Hepatocyte (in vitro differentiated cells): Measurements from ENCODE around the gene RECK. TPM values are rescaled to one million over a fixed set of nuclear protein-coding genes. Genes with fewer than 3 reads are reported as not detected.
A peak's percentile ranks its signal among the peaks of the same experiment; 100 is the strongest.

Experiments
- DNase-seq: peaks from one replicate; pipeline ENCODE4 v3.0.0-alpha.2; 2016; ENCODE audit warnings: low spot score
- H2AFZ ChIP-seq: fragments of 200-600 bp; sonication (generic); 2 replicates; pipeline ENCODE4 v1.6.0; 2016; ENCODE audit warnings: antibody characterized with exemption, mild to moderate bottlenecking
- H3K27ac ChIP-seq: fragments of 200-600 bp; sonication (generic); 2 replicates; pipeline ENCODE4 v1.5.1; 2016; ENCODE audit warnings: mild to moderate bottlenecking
- H3K27me3 ChIP-seq: fragments of 200-600 bp; sonication (generic); 2 replicates; pipeline ENCODE4 v1.6.1; 2016
- H3K36me3 ChIP-seq: fragments of 200-600 bp; sonication (generic); replicated peaks from 2 replicates; pipeline ENCODE4 v1.5.1; 2016; ENCODE audit warnings: low read depth; ENCODE audit not compliant: insufficient read depth
- H3K4me1 ChIP-seq: fragments of 200-600 bp; sonication (generic); 2 replicates; pipeline ENCODE4 v1.5.1; 2016; ENCODE audit warnings: mild to moderate bottlenecking, moderate library complexity; ENCODE audit not compliant: insufficient read depth
- H3K4me2 ChIP-seq: fragments of 200-600 bp; sonication (generic); 2 replicates; pipeline ENCODE4 v1.6.0; 2016
- H3K4me3 ChIP-seq: fragments of 200-600 bp; sonication (generic); 2 replicates; pipeline ENCODE4 v1.5.1; 2016; ENCODE audit warnings: mild to moderate bottlenecking
- H3K79me2 ChIP-seq: fragments of 200-600 bp; sonication (generic); 2 replicates; pipeline ENCODE4 v1.6.0; 2017; ENCODE audit warnings: mild to moderate bottlenecking
- H3K9me2 ChIP-seq: fragments of 200-600 bp; sonication (generic); replicated peaks from 2 replicates; pipeline ENCODE4 v1.6.0; 2017; ENCODE audit warnings: mild to moderate bottlenecking; ENCODE audit not compliant: insufficient read depth
- H3K9me3 ChIP-seq: fragments of 200-600 bp; sonication (generic); 2 replicates; pipeline ENCODE4 v1.5.1; 2016; ENCODE audit warnings: low read depth, mild to moderate bottlenecking
- H4K20me1 ChIP-seq: fragments of 200-600 bp; sonication (generic); 2 replicates; pipeline ENCODE4 v1.6.0; 2016; ENCODE audit warnings: mild to moderate bottlenecking; ENCODE audit not compliant: insufficient read depth, poor library complexity, severe bottlenecking
- EZH2 ChIP-seq: fragments of 200-600 bp; sonication (generic); IDR thresholded peaks from 2 replicates; pipeline ENCODE4 v1.6.1; 2016; ENCODE audit warnings: antibody characterized with exemption, mild to moderate bottlenecking, borderline replicate concordance
- EZH2phosphoT487 ChIP-seq: fragments of 200-600 bp; sonication (generic); IDR thresholded peaks from one replicate; pipeline ENCODE4 v1.6.1; 2018; ENCODE audit warnings: antibody characterized with exemption, mild to moderate bottlenecking, low read depth, moderate library complexity; ENCODE audit not compliant: unreplicated experiment, severe bottlenecking
- WGBS: methylation state at CpG from one replicate; pipeline ENCODE4 v1.1.6; 2016; ENCODE audit warnings: low lambda C conversion rate; ENCODE audit errors: missing lambda C conversion rate; 5-methylcytosine and 5-hydroxymethylcytosine counted together
- polyA plus RNA-seq: library from polyadenylated mRNA; unstranded; fragments of >200 nt; fragmentation: Nextera tagmentation; extraction: Ambion mirVana; gene quantifications from 2 replicates; pipeline ENCODE4 v1.2.1, GENCODE V29; 2016
- total RNA-seq: library from RNA; depleted of rRNA; stranded (reverse); fragments of >200 nt; gene quantifications from 2 replicates; pipeline ENCODE4 v1.2.3, GENCODE V29; 2014
- TF ChIP-seq, protein P1 (sequence below): fragments of 200-600 bp; sonication (generic); IDR thresholded peaks from 2 replicates; pipeline ENCODE4 v1.5.1; 2016; ENCODE audit warnings: antibody characterized with exemption, mild to moderate bottlenecking; ENCODE audit not compliant: poor library complexity

RECK gene
- total and polyA plus RNA-seq, 2 experiments from 2014 or later, result 13.5 to 15.3 TPM

DNA sequence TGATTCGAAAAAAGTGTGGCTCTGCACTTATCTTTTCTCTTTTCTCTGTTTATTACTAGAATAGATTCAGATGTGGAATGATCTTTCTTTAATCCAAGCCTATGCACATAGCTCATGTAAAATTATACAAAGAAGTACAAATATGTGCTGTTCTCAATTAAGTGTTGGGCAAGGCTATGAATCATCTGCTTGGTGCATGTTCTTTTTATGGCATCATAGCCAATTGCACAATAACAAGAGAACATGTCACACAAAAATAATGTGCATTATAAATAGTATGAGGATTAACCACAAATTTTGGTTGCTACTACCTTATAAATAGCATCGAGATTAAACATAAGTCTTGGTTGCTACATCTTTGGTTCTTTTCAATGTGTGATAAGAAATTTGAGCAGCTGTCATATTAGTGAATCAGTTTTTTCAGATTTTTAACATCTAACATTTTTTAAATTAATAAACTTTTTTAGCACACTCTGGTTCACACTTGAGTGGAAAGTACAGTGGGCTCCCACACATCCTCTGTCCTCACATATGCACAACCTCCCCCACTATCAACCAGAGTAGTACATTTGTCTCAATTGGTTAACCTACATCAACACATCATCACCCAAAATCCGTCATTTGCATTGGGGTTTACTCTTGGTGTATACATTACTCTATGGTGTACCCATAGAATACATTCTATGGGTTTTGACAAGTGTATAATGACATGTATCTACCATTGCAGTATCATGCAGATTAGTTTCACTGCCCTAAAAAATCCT, 6.8 kb upstream of the RECK start:
- no peak for TF ChIP-seq EZH2phosphoT487
- H3K4me2 ChIP-seq, result no peak overlapping the region

DNA sequence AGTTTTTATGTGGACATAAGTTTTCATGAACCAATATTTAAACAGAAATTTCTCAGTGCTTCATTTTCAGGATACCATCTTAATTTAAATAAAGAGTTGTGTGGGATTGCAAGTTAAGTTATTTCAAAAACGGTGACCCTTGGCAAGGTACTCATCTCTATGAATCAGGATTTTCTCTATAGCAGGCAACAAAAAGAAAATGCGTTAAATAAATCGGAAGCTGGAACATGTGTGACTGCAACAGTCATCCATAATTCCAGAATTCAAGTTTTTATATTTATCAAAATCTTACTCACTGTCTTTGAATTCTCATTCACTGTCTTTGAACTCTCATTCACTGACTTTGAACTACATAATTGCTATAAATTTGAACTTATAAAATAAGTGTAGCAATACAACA, 5.8 kb upstream of the RECK start:
- WGBS, result 92% methylated on average over 3 of the region's 3 CpGs

More for the DNA sequence above, 6.8 kb upstream of the RECK start:
- Histone ChIP-seq H3K4me3 (no peak overlapping the region), H3K9me3 (no peaks in the 10 kb centered on the region), H3K27me3 (peaks cover 7% of the 10 kb centered on the region), H3K4me1 (no peaks in the 10 kb centered on the region), H3K27ac (no peak overlapping the region), H3K79me2 (no peaks in the 10 kb centered on the region), H3K9me2 (no peaks in the 10 kb centered on the region), H2AFZ (no peak overlapping the region), H3K36me3 (no peaks in the 10 kb centered on the region), H4K20me1 (no peaks in the 10 kb centered on the region)
- WGBS, result 75% methylated on average over 3 of the region's 3 CpGs
- DNase-seq, result peak; percentile 35

DNA sequence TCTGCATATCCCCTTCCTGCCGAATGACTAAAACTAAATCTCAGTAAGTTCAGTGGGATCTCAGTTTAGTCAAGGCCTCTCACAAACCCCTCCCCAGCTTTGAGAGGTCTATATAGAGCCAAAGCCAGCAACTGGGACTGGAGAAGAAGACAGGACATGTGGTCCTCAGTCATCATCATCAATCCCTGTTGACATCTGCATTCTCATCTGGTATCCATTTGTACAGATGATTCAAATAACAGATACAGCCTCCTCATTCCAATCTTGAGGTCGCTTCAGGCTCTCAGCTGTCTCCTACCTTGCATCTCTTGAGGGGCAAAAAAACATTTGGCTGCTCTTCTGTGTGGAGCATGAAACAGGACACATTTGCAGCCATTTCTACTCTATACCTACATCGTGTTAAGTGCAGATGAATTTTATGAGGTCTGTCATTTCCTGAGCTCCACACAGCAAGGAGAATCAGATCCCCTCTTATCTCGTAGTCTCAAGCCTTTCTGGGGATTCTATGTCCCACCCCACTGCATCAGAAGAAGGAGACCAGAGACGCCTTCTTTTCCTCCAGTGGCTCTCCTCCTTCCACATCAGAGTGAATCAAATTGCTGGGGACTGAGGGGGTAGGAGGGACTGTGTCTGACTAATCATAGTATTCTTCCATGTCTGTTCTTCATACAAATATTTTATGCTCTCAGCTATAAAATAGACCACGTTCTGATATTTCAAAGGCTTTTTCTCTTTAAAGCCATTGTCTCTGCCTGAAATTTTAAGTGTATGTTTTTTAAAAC, 4.7 kb upstream of the RECK start:
- H3K4me1 ChIP-seq, result no peaks in the 10 kb centered on the region
- DNase-seq, result no peak
- no peaks in the 10 kb centered on the region for H3K9me2 ChIP-seq
- H2AFZ ChIP-seq, result no peak overlapping the region
- no peak overlapping the region for H3K27ac ChIP-seq
- no peaks in the 10 kb centered on the region for H4K20me1 ChIP-seq
- 75% methylated on average over 6 of the region's 6 CpGs for WGBS
- H3K4me3 ChIP-seq, result no peak overlapping the region
- H3K79me2 ChIP-seq, result no peaks in the 10 kb centered on the region
- H3K4me2 ChIP-seq, result no peak overlapping the region
- no peaks in the 10 kb centered on the region for H3K9me3 ChIP-seq
- TF ChIP-seq EZH2phosphoT487, result no peak
- TF ChIP-seq EZH2, result no peak
- TF ChIP-seq, protein P1, sequence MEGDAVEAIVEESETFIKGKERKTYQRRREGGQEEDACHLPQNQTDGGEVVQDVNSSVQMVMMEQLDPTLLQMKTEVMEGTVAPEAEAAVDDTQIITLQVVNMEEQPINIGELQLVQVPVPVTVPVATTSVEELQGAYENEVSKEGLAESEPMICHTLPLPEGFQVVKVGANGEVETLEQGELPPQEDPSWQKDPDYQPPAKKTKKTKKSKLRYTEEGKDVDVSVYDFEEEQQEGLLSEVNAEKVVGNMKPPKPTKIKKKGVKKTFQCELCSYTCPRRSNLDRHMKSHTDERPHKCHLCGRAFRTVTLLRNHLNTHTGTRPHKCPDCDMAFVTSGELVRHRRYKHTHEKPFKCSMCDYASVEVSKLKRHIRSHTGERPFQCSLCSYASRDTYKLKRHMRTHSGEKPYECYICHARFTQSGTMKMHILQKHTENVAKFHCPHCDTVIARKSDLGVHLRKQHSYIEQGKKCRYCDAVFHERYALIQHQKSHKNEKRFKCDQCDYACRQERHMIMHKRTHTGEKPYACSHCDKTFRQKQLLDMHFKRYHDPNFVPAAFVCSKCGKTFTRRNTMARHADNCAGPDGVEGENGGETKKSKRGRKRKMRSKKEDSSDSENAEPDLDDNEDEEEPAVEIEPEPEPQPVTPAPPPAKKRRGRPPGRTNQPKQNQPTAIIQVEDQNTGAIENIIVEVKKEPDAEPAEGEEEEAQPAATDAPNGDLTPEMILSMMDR, result no peak
- H3K27me3 ChIP-seq, result peaks cover 7% of the 10 kb centered on the region
- H3K36me3 ChIP-seq, result no peaks in the 10 kb centered on the region

More for the DNA sequence above, 5.8 kb upstream of the RECK start:
- Histone ChIP-seq H3K4me2 (no peak overlapping the region), H3K9me2 (no peaks in the 10 kb centered on the region), H4K20me1 (no peaks in the 10 kb centered on the region), H3K79me2 (no peaks in the 10 kb centered on the region), H3K9me3 (no peaks in the 10 kb centered on the region), H3K4me3 (no peak overlapping the region), H3K36me3 (no peaks in the 10 kb centered on the region), H3K4me1 (no peaks in the 10 kb centered on the region), H2AFZ (no peak overlapping the region), H3K27ac (no peak overlapping the region), H3K27me3 (peaks cover 7% of the 10 kb centered on the region)
- TF ChIP-seq EZH2phosphoT487, result no peak
- TF ChIP-seq EZH2, result no peak
- TF ChIP-seq, protein P1, result no peak
- no peak for DNase-seq

DNA sequence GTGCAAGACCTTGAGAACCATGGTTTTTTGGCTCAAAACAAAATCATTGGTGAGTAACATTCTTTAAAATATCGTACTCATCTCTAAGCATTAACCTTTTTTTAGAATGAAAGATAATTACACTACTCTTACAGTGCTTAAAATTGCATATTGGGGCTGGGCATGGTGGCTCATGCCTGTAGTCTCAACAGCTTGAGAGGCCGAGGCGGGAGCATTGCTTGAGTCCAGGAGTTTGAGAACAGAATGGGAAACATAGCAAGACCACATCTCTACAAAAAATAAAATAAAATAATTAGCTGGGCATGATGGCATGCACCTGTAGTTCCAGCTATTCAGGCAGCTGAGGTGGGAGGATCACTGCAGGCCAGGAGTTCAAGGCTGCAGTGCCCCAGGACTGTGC, 2.9 kb upstream of the RECK start:
- Histone ChIP-seq H4K20me1 (no peaks in the 10 kb centered on the region), H3K4me2 (no peak overlapping the region), H3K79me2 (peaks cover 8% of the 10 kb centered on the region), H3K36me3 (no peaks in the 10 kb centered on the region), H3K4me1 (no peaks in the 10 kb centered on the region), H3K9me2 (no peaks in the 10 kb centered on the region), H3K27ac (no peak overlapping the region), H3K4me3 (no peak overlapping the region), H3K27me3 (peaks cover 7% of the 10 kb centered on the region), H3K9me3 (no peaks in the 10 kb centered on the region), H2AFZ (no peak overlapping the region)
- no peak for DNase-seq
- WGBS, result 98% methylated on average over 3 of the region's 3 CpGs
- no peak for TF ChIP-seq EZH2
- TF ChIP-seq, protein P1, result no peak
- no peak for TF ChIP-seq EZH2phosphoT487
